H9 (cell line): ENCODE data around the gene SNX18. TPM values are rescaled to one million over a fixed set of nuclear protein-coding genes. Genes with fewer than 3 reads are reported as not detected.

ENCODE experiments used
- DNase-seq: peaks from one replicate; pipeline ENCODE4 v3.0.0-alpha.2; 2017
- H2AFZ ChIP-seq: one replicate; pipeline ENCODE4 v1.6.1; 2013; ENCODE audit warnings: mild to moderate bottlenecking, low read length, control low read depth, moderate library complexity
- H2AK5ac ChIP-seq: 2 replicates; pipeline ENCODE4 v1.6.1; 2013; ENCODE audit warnings: low read length, control low read depth, mixed read lengths; ENCODE audit not compliant: insufficient read length
- H2BK120ac ChIP-seq: one replicate; pipeline ENCODE4 v1.6.1; 2013; ENCODE audit warnings: low read depth, mild to moderate bottlenecking, low read length, control low read depth, inconsistent platforms; ENCODE audit not compliant: poor library complexity, severe bottlenecking
- H2BK12ac ChIP-seq: 2 replicates; pipeline ENCODE4 v1.6.1; 2013; ENCODE audit warnings: low read length, control low read depth, mixed read lengths, low read depth; ENCODE audit not compliant: insufficient read length
- H2BK15ac ChIP-seq: 2 replicates; pipeline ENCODE4 v1.6.1; 2013; ENCODE audit warnings: low read depth, low read length, control low read depth
- H2BK20ac ChIP-seq: one replicate; pipeline ENCODE4 v1.6.1; 2013; ENCODE audit warnings: low read depth, mild to moderate bottlenecking, low read length, control low read depth, inconsistent platforms; ENCODE audit not compliant: poor library complexity, severe bottlenecking
- H2BK5ac ChIP-seq: 2 replicates; pipeline ENCODE4 v1.6.1; 2013; ENCODE audit warnings: low read length, control low read depth, mixed read lengths; ENCODE audit not compliant: insufficient read length
- H3K14ac ChIP-seq: 2 replicates; pipeline ENCODE4 v1.6.1; 2013; ENCODE audit warnings: low read length, control low read depth; ENCODE audit not compliant: insufficient read depth
- H3K18ac ChIP-seq: 2 replicates; pipeline ENCODE4 v1.6.1; 2013; ENCODE audit warnings: low read depth, mild to moderate bottlenecking, mixed read lengths, low read length, control low read depth; ENCODE audit not compliant: insufficient read length
- H3K23ac ChIP-seq: 2 replicates; pipeline ENCODE4 v1.6.1; 2013; ENCODE audit warnings: low read length, control low read depth, mixed read lengths, low read depth; ENCODE audit not compliant: insufficient read length
- H3K23me2 ChIP-seq: 2 replicates; pipeline ENCODE4 v1.6.1; 2013; ENCODE audit warnings: low read depth, mild to moderate bottlenecking, mixed read lengths, low read length, control low read depth; ENCODE audit not compliant: insufficient read length, poor library complexity, severe bottlenecking
- H3K27ac ChIP-seq: 2 replicates; pipeline ENCODE4 v1.5.1; 2013; ENCODE audit warnings: low read length, control low read depth, mixed read lengths, low read depth; ENCODE audit not compliant: insufficient read length
- H3K27me3 ChIP-seq: 2 replicates; pipeline ENCODE4 v1.6.1; 2013; ENCODE audit warnings: low read length, control low read depth, inconsistent platforms; ENCODE audit not compliant: insufficient read depth
- H3K4ac ChIP-seq: 2 replicates; pipeline ENCODE4 v1.6.1; 2013; ENCODE audit warnings: low read depth, mild to moderate bottlenecking, control low read depth, inconsistent platforms, low read length, moderate library complexity
- H3K4me1 ChIP-seq: 2 replicates; pipeline ENCODE4 v1.6.1; 2013; ENCODE audit warnings: low read length, control low read depth, inconsistent platforms; ENCODE audit not compliant: insufficient read depth
- H3K4me2 ChIP-seq: 2 replicates; pipeline ENCODE4 v1.6.1; 2013; ENCODE audit warnings: low read length, control low read depth, mixed read lengths; ENCODE audit not compliant: insufficient read length, insufficient read depth
- H3K56ac ChIP-seq: 2 replicates; pipeline ENCODE4 v1.6.1; 2013; ENCODE audit warnings: low read depth, mild to moderate bottlenecking, mixed read lengths, low read length, control low read depth; ENCODE audit not compliant: insufficient read length
- H3K79me1 ChIP-seq: 2 replicates; pipeline ENCODE4 v1.6.1; 2013; ENCODE audit warnings: low read depth, mild to moderate bottlenecking, moderate library complexity, low read length, control low read depth, inconsistent platforms; ENCODE audit not compliant: insufficient read depth, poor library complexity, severe bottlenecking
- H3K79me2 ChIP-seq: 2 replicates; pipeline ENCODE4 v1.6.1; 2013; ENCODE audit warnings: low read length, control low read depth, inconsistent platforms; ENCODE audit not compliant: insufficient read depth
- H3K9ac ChIP-seq: 2 replicates; pipeline ENCODE4 v1.6.1; 2013; ENCODE audit warnings: low read length, control low read depth, mixed read lengths; ENCODE audit not compliant: insufficient read length; ENCODE audit errors: extremely low read depth
- H3K9me3 ChIP-seq: one replicate; pipeline ENCODE4 v1.6.1; 2013; ENCODE audit warnings: low read depth, low read length, inconsistent platforms; ENCODE audit not compliant: control insufficient read depth
- H3T11ph ChIP-seq: one replicate; pipeline ENCODE4 v1.6.1; 2013; ENCODE audit warnings: mild to moderate bottlenecking, low read length, control low read depth, inconsistent platforms
- H4K20me1 ChIP-seq: one replicate; pipeline ENCODE4 v1.6.1; 2013; ENCODE audit not compliant: control insufficient read depth, insufficient read length, insufficient read depth
- H4K5ac ChIP-seq: 2 replicates; pipeline ENCODE4 v1.6.1; 2013; ENCODE audit warnings: low read depth, mild to moderate bottlenecking, mixed read lengths, low read length, control low read depth; ENCODE audit not compliant: insufficient read length
- H4K8ac ChIP-seq: replicated peaks from 2 replicates; pipeline ENCODE4 v1.6.1; 2013; ENCODE audit warnings: low read length, control low read depth, mixed read lengths, low read depth; ENCODE audit not compliant: insufficient read length
- H4K91ac ChIP-seq: 2 replicates; pipeline ENCODE4 v1.6.1; 2013; ENCODE audit warnings: low read depth, mild to moderate bottlenecking, moderate library complexity, mixed read lengths, low read length, control low read depth; ENCODE audit not compliant: insufficient read length
- H3K27ac Mint-ChIP-seq, 3 experiments: 2 replicates in 2 of 3; 3 replicates in 1 of 3; pipeline ENCODE4 v1.8.0; 2020 to 2021; ENCODE audit warnings: mixed read lengths in 3 of 3, mild to moderate bottlenecking in 1 of 3, moderate library complexity in 1 of 3
- H3K27me3 Mint-ChIP-seq: 2 replicates; pipeline ENCODE4 v1.8.0; 2021; ENCODE audit warnings: low read depth, mild to moderate bottlenecking, moderate library complexity, mixed read lengths
- H3K36me3 Mint-ChIP-seq, 3 experiments: 2 replicates in 2 of 3; 3 replicates in 1 of 3; pipeline ENCODE4 v1.8.0; 2020 to 2021; ENCODE audit warnings: low read depth in 3 of 3, mixed read lengths in 3 of 3; ENCODE audit not compliant: insufficient read depth in 1 of 3
- H3K4me1 Mint-ChIP-seq, 2 experiments: 2 replicates each; pipeline ENCODE4 v1.8.0; 2020; ENCODE audit warnings: mixed read lengths in 2 of 2
- H3K4me3 Mint-ChIP-seq, 2 experiments: 2 replicates in 1 of 2; 3 replicates in 1 of 2; pipeline ENCODE4 v1.8.0; 2020 to 2021; ENCODE audit warnings: mild to moderate bottlenecking in 2 of 2, mixed read lengths in 2 of 2, moderate library complexity in 1 of 2
- H3K9me3 Mint-ChIP-seq, 2 experiments: 2 replicates in 1 of 2; 3 replicates in 1 of 2; pipeline ENCODE4 v1.8.0; 2020; ENCODE audit warnings: mild to moderate bottlenecking in 2 of 2, mixed read lengths in 2 of 2, moderate library complexity in 1 of 2
- CTCF ChIP-seq: fragments of 200-600 bp; sonication (generic); conservative IDR thresholded peaks from 3 replicates; pipeline ENCODE4 v1.8.0; 2021; ENCODE audit warnings: antibody characterized with exemption, mild to moderate bottlenecking
- WGBS: extraction: QIAGEN DNeasy Blood & Tissue Kit; methylation state at CpG from one replicate; pipeline ENCODE4 v1.1.7; 2013; ENCODE audit warnings: missing lambda C conversion rate, low lambda C conversion rate, mixed read lengths; ENCODE audit not compliant: insufficient read length; ENCODE audit errors: extremely low coverage; 5-methylcytosine and 5-hydroxymethylcytosine counted together
- total RNA-seq: library from RNA; stranded (reverse); gene quantifications from 2 replicates; pipeline ENCODE4 v1.2.1, GENCODE V29; 2021

SNX18 gene
- total RNA-seq, 1 experiment from 2014 or later, result 17.2 TPM

DNA sequence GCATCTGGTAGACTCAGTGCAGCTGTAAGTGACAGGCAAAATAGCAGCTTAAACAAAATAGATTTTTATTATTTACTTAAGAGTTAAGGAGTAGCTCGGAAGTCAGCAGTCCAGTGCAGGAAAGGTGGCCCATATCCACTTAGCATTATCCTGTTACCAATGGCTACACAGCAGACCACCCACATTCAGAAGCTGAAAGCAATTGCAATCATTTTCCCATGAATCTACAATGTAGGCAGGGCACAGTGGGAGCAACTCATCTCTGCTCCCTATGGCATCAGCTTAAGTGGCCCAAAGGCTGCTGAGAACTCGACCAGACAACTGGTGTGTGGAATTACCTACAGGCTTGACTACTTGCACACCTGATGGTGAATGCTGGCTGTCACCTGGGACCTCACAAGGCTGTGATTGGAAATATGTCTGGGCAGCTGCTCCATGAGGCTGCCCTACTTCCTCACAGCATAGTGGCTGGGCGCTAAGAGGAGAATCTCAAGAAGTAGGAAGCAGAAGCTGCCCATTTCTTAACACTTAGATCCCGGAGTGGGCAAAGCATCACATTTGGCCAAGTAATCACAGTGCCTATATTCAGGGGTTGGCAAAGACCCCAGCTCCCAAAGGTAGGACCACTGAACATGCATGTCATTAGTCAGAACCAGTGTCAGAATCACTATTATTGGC, 56.4 kb downstream of the SNX18 start:
- Histone ChIP-seq H2BK120ac (no peak overlapping the region), H3T11ph (no peak overlapping the region), H3K27ac (no peak overlapping the region), H4K5ac (no peak overlapping the region), H3K4me1 (no peaks in the 10 kb centered on the region), H2BK5ac (no peak overlapping the region), H3K4me2 (no peak overlapping the region), H3K9ac (no peak overlapping the region), H3K14ac (no peak overlapping the region), H3K27me3 (no peaks in the 10 kb centered on the region), H3K23ac (no peak overlapping the region), H2BK20ac (no peak overlapping the region), H3K4ac (no peak overlapping the region), H4K20me1 (no peaks in the 10 kb centered on the region), H3K18ac (no peak overlapping the region), H3K79me2 (no peaks in the 10 kb centered on the region), H3K56ac (no peak overlapping the region), H2BK12ac (no peak overlapping the region), H4K91ac (no peak overlapping the region), H2AFZ (no peak overlapping the region), H2BK15ac (no peak overlapping the region), H2AK5ac (no peak overlapping the region), H3K23me2 (no peaks in the 10 kb centered on the region), H3K9me3 (no peaks in the 10 kb centered on the region), H3K79me1 (no peaks in the 10 kb centered on the region), H4K8ac (no peak overlapping the region)
- H3K27ac Mint-ChIP-seq, result no peak overlapping the region
- no peak overlapping the region; a peak in 1 of 5 replicates for H3K4me3 Mint-ChIP-seq
- H3K27me3 Mint-ChIP-seq, result no peaks in the 10 kb centered on the region; the same call in 1 of the 2 replicates
- no CpG with 5 or more reads among the region's 4 CpGs for WGBS
- H3K9me3 Mint-ChIP-seq, result no peaks in the 10 kb centered on the region; a peak in 1 of 5 replicates
- no peak for DNase-seq
- H3K36me3 Mint-ChIP-seq, result no peaks in the 10 kb centered on the region
- peaks cover 0 to 6% of the 10 kb centered on the region in 2 experiments; a peak in 1 of 4 replicates for H3K4me1 Mint-ChIP-seq
- no peak for TF ChIP-seq CTCF
